Smooth muscle cell (in vitro differentiated cells): ENCODE measurements around the gene CENPU. TPM values are rescaled to one million over a fixed set of nuclear protein-coding genes. Genes with fewer than 3 reads are reported as not detected.
"Not testable (repeated sequence)": the region's sequence is repeated elsewhere in the genome, so short reads cannot be mapped to it uniquely, and the experiment has no call there.

ENCODE experiments used
- DNase-seq: peaks from one replicate; lab custom pipeline; 2025; ENCODE audit not compliant: unreplicated experiment; lab: John Stamatoyannopoulos, UW
- H2AFZ ChIP-seq: fragments of 200-600 bp; sonication (generic); 2 replicates; pipeline ENCODE4 v1.6.0; 2016; ENCODE audit warnings: antibody characterized with exemption, low read depth, mild to moderate bottlenecking
- H3F3A ChIP-seq: fragments of 200-600 bp; sonication (generic); 2 replicates; pipeline ENCODE4 v1.6.0; 2017; ENCODE audit warnings: antibody characterized with exemption, low read depth
- H3K27ac ChIP-seq: fragments of 200-600 bp; sonication (generic); 2 replicates; pipeline ENCODE4 v1.5.1; 2016; ENCODE audit warnings: low read depth, mild to moderate bottlenecking
- H3K27me3 ChIP-seq: fragments of 200-600 bp; sonication (generic); 2 replicates; pipeline ENCODE4 v1.6.1; 2016; ENCODE audit warnings: low read depth, mild to moderate bottlenecking
- H3K36me3 ChIP-seq: fragments of 200-600 bp; sonication (generic); 2 replicates; pipeline ENCODE4 v1.5.1; 2016; ENCODE audit warnings: low read depth
- H3K4me1 ChIP-seq: fragments of 200-600 bp; sonication (generic); 2 replicates; pipeline ENCODE4 v1.5.1; 2016; ENCODE audit warnings: low read depth
- H3K4me2 ChIP-seq: fragments of 200-600 bp; sonication (generic); 2 replicates; pipeline ENCODE4 v1.6.0; 2016; ENCODE audit warnings: mild to moderate bottlenecking
- H3K4me3 ChIP-seq: fragments of 200-600 bp; sonication (generic); 2 replicates; pipeline ENCODE4 v1.5.1; 2016; ENCODE audit warnings: mild to moderate bottlenecking
- H3K79me2 ChIP-seq: fragments of 200-600 bp; sonication (generic); 2 replicates; pipeline ENCODE4 v1.6.0; 2016; ENCODE audit warnings: low read depth, mild to moderate bottlenecking
- H3K9ac ChIP-seq: fragments of 200-600 bp; sonication (generic); 2 replicates; pipeline ENCODE4 v1.6.0; 2016; ENCODE audit warnings: low read depth
- H3K9me3 ChIP-seq: fragments of 200-600 bp; sonication (generic); replicated peaks from 2 replicates; pipeline ENCODE4 v1.5.1; 2016; ENCODE audit warnings: low read depth
- H4K20me1 ChIP-seq: fragments of 200-600 bp; sonication (generic); 2 replicates; pipeline ENCODE4 v1.6.0; 2016; ENCODE audit warnings: low read depth
- WGBS: methylation state at CpG from one replicate; pipeline ENCODE4 v1.1.7; 2016; ENCODE audit warnings: low lambda C conversion rate; 5-methylcytosine and 5-hydroxymethylcytosine counted together
- polyA plus RNA-seq: library from polyadenylated mRNA; unstranded; fragments of >200 nt; fragmentation: Nextera tagmentation; extraction: Ambion mirVana; gene quantifications from 2 replicates; pipeline ENCODE4 v1.2.1, GENCODE V29; 2016
- total RNA-seq: library from RNA; depleted of rRNA; stranded (reverse); fragments of >200 nt; gene quantifications from 2 replicates; pipeline ENCODE4 v1.2.3, GENCODE V29; 2014
- TF ChIP-seq, protein P1 (sequence below): fragments of 200-600 bp; sonication (generic); IDR thresholded peaks from 2 replicates; pipeline ENCODE4 v1.5.1; 2017; ENCODE audit warnings: borderline replicate concordance, mild to moderate bottlenecking, antibody characterized with exemption; ENCODE audit not compliant: insufficient read depth, poor library complexity, severe bottlenecking

CENPU gene
- total and polyA plus RNA-seq, 2 experiments from 2014 or later, result 12.2 to 18.4 TPM

DNA sequence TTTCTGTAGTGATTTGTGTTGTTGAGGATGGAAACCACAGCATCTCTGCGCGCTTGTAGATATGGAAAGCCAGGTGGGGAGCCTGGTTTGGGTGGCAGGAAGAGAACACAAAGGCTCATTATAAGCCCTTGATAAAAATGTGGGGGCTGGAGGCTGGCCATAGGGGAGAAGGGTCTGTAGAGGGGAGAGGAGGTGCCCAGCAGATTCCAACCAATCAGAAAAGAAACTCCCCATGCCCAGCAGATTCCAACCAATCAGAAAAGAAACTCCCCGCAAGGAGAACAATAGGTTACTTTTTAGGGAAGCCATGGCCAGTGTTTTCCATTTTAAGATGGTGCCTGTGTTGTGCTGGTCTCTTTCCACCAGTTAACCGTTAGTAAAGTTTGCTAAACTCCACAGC, 9.8 kb upstream of the CENPU start:
- no peak overlapping the region for H3K27ac ChIP-seq
- H3K4me1 ChIP-seq, result peaks cover 8% of the 10 kb centered on the region
- H3F3A ChIP-seq, result no peaks in the 10 kb centered on the region
- no peak overlapping the region for H2AFZ ChIP-seq
- no peaks in the 10 kb centered on the region for H3K36me3 ChIP-seq
- TF ChIP-seq, protein P1, sequence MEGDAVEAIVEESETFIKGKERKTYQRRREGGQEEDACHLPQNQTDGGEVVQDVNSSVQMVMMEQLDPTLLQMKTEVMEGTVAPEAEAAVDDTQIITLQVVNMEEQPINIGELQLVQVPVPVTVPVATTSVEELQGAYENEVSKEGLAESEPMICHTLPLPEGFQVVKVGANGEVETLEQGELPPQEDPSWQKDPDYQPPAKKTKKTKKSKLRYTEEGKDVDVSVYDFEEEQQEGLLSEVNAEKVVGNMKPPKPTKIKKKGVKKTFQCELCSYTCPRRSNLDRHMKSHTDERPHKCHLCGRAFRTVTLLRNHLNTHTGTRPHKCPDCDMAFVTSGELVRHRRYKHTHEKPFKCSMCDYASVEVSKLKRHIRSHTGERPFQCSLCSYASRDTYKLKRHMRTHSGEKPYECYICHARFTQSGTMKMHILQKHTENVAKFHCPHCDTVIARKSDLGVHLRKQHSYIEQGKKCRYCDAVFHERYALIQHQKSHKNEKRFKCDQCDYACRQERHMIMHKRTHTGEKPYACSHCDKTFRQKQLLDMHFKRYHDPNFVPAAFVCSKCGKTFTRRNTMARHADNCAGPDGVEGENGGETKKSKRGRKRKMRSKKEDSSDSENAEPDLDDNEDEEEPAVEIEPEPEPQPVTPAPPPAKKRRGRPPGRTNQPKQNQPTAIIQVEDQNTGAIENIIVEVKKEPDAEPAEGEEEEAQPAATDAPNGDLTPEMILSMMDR, result no peak
- H3K27me3 ChIP-seq, result no peaks in the 10 kb centered on the region
- no peaks in the 10 kb centered on the region for H3K79me2 ChIP-seq
- no peak overlapping the region for H3K4me2 ChIP-seq
- H3K9ac ChIP-seq, result no peak overlapping the region
- WGBS, result 94% methylated on average over 4 of the region's 4 CpGs
- no peaks in the 10 kb centered on the region for H3K9me3 ChIP-seq
- H3K4me3 ChIP-seq, result no peak overlapping the region
- no peaks in the 10 kb centered on the region for H4K20me1 ChIP-seq
- DNase-seq, result no peak

DNA sequence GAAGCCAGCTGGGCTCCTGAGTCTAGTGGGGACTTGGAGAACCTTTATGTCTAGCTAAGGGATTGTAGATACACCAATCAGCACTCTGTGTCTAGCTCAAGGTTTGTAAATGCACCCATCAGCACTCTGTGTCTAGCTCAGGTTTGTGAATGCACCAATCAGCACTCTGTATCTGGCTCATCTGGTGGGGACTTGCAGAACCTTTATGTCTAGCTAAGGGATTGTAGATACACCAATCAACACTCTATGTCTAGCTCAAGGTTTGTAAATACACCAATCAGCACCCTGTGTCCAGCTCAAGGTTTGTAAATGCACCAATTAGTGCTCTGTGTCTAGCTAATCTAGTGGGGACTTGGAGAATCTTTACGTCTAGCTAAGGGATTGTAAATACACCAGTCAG, 7.8 kb upstream of the CENPU start:
- not testable (repeated sequence) for H3F3A ChIP-seq
- 94% methylated on average over 1 of the region's 1 CpG for WGBS

DNA sequence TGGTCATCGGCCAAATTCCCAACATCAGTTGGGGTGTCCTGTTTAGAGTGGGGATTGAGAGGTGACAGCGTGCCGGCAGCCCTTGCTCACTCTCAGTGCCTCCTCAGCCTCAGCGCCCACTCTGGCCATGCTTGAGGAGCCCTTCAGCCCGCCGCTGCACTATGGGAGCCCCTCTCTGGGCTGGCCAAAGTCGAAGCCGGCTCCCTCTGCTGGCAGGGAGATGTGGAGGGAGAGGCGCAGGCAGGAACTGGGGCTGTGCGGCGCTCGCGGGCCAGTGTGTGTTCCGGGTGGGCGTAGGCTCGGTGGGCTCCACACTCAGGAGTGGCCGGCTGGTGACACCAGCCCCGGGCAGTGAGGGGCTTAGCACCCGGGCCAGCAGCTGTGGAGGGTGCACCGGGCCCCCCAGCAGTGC, 7.1 kb upstream of the CENPU start:
- no peak for DNase-seq
- Histone ChIP-seq H3K27me3 (no peaks in the 10 kb centered on the region), H3F3A (no peaks in the 10 kb centered on the region), H3K9me3 (no peaks in the 10 kb centered on the region), H3K4me1 (peaks cover 2% of the 10 kb centered on the region), H3K27ac (no peak overlapping the region), H4K20me1 (no peaks in the 10 kb centered on the region), H3K4me2 (no peak overlapping the region), H3K36me3 (no peaks in the 10 kb centered on the region), H3K4me3 (no peak overlapping the region), H3K79me2 (no peaks in the 10 kb centered on the region), H3K9ac (no peak overlapping the region), H2AFZ (no peak overlapping the region)
- WGBS, result 98% methylated on average over 18 of the region's 20 CpGs
- TF ChIP-seq, protein P1, result no peak

More for the DNA sequence above, 7.8 kb upstream of the CENPU start:
- DNase-seq, H3K4me3 ChIP-seq, H3K27ac ChIP-seq, H2AFZ ChIP-seq, H3K9me3 ChIP-seq, H3K36me3 ChIP-seq, H3K4me2 ChIP-seq, H4K20me1 ChIP-seq, H3K9ac ChIP-seq, H3K4me1 ChIP-seq, H3K27me3 ChIP-seq, H3K79me2 ChIP-seq: not testable (repeated sequence)

DNA sequence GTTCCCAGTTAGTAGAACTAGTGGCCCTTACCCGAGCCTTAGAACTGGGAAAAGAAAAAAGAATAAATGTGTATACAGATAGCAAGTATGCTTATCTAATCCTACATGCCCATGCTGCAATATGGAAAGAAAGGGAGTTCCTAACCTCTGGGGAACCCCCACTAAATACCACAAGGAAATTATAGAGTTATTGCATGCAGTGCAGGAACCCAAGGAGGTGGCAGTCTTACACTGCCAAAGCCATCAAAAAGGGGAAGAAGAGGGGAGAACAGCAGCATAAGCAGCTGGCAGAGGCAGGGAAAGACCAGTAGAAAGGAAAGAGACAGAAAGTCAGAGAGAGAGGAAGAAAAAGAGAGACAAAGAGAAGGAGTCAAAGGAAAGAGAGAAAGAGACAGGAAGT, 5.7 kb upstream of the CENPU start:
- not testable (repeated sequence) for H3K9ac ChIP-seq, H3K4me3 ChIP-seq, H3K36me3 ChIP-seq, H3K9me3 ChIP-seq, H3K79me2 ChIP-seq, H2AFZ ChIP-seq, H3F3A ChIP-seq, H3K4me2 ChIP-seq, H3K27ac ChIP-seq, DNase-seq, H3K4me1 ChIP-seq, H4K20me1 ChIP-seq, H3K27me3 ChIP-seq
- WGBS, result 92% methylated on average over 1 of the region's 1 CpG

DNA sequence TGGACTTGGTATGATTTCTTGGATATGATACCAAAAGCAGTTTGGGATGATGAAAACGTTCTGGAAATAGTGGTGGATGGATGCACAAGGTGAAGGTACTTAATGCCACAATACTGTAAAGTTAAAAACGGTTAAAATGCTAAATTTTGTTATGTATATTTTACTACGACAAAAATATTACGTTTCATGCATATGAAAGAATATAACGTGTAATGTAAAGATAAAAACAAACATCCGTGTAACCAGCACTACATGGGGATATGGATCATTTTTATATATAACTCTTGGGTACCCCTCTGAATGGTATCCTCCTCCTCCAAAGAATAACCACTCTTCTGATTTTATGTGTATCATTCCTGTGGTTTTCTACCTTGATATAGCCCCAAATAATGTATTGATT, 862 bp upstream of the CENPU start:
- no peak overlapping the region for H3K27ac ChIP-seq
- peak overlapping the region; percentile 78 for H2AFZ ChIP-seq
- peaks cover 15% of the 10 kb centered on the region for H3K4me1 ChIP-seq
- peaks cover 7% of the 10 kb centered on the region for H3K79me2 ChIP-seq
- no peaks in the 10 kb centered on the region for H4K20me1 ChIP-seq
- no peaks in the 10 kb centered on the region for H3K36me3 ChIP-seq
- peak overlapping the region; percentile 86 for H3K4me3 ChIP-seq
- WGBS, result 72% methylated on average over 6 of the region's 6 CpGs
- H3K9me3 ChIP-seq, result no peaks in the 10 kb centered on the region
- TF ChIP-seq, protein P1, result no peak
- no peak for DNase-seq
- no peaks in the 10 kb centered on the region for H3F3A ChIP-seq
- no peak overlapping the region for H3K9ac ChIP-seq
- no peaks in the 10 kb centered on the region for H3K27me3 ChIP-seq
- H3K4me2 ChIP-seq, result peak overlapping the region; percentile 99
